Astrocyte (in vitro differentiated cells and primary cell): ENCODE data around the gene VPS36.

Experiments used
- CTCF ChIP-seq: IDR thresholded peaks from 2 replicates; pipeline ENCODE4 v1.5.1; 2011; ENCODE audit warnings: low read depth, mild to moderate bottlenecking, inconsistent platforms, low read length, moderate library complexity; ENCODE audit not compliant: insufficient read depth
- EZH2 ChIP-seq: IDR thresholded peaks from 2 replicates; pipeline ENCODE4 v1.6.1; 2012; ENCODE audit warnings: mild to moderate bottlenecking, low read length, inconsistent platforms; ENCODE audit not compliant: insufficient read depth

- TF ChIP-seq CTCF, result no peak
- no peak for TF ChIP-seq EZH2
Measured at GRCh38 chr13:52447354-52447753, 3.1 kb downstream of the VPS36 start.
